Measurements from ENCODE around the gene KCTD8.

- no peak for TF ChIP-seq CTCF (IDR thresholded peaks at IDR 0.05)
- TF ChIP-seq EZH2 (IDR thresholded peaks at IDR 0.05; ENCODE audit: borderline replicate concordance, insufficient read depth, low read depth, low read length, poor library complexity, severe bottlenecking) = no peak
Measured at GRCh38 chr4:44146516-44146915, 302.1 kb downstream of the KCTD8 start.

All from B cell (primary cell).